HepG2 (cell line): ENCODE results near the gene EMC9. TPM values are rescaled to one million over a fixed set of nuclear protein-coding genes. Genes with fewer than 3 reads are reported as not detected.
A peak's percentile ranks its signal among the peaks of the same experiment; 100 is the strongest.

Experiments
- EEA1 ChIP-seq: sonication (generic); formaldehyde crosslinking; IDR thresholded peaks from 2 replicates; pipeline ENCODE4 v1.5.1; 2020; ENCODE audit warnings: mild to moderate bottlenecking, missing genetic modification reagents, borderline replicate concordance
- FOXA1 ChIP-seq, 2 experiments: fragments of 450-650 bp in 1 of 2; sonication (generic) in 1 of 2; formaldehyde crosslinking in 1 of 2; IDR thresholded peaks; 2 replicates each; pipeline versions ENCODE4 v1.4.0 to v1.6.1; 2016 to 2020; ENCODE audit warnings: missing genetic modification reagents in 1 of 2
- FOXK1 ChIP-seq: sonication (generic); formaldehyde crosslinking; IDR thresholded peaks from 2 replicates; pipeline ENCODE4 v1.4.0; 2020; ENCODE audit warnings: low read depth, missing genetic modification reagents, borderline replicate concordance
- GATA4 ChIP-seq: sonication (generic); IDR thresholded peaks from 2 replicates; pipeline ENCODE4 v1.6.1; 2016; ENCODE audit warnings: antibody characterized with exemption, low read depth, borderline replicate concordance
- GPN1 ChIP-seq: sonication (generic); formaldehyde crosslinking; IDR thresholded peaks from 2 replicates; pipeline ENCODE4 v1.5.1; 2020; ENCODE audit warnings: missing genetic modification reagents, borderline replicate concordance
- HOXA9 ChIP-seq: sonication (generic); formaldehyde crosslinking; IDR thresholded peaks from 2 replicates; pipeline ENCODE4 v1.8.1; 2022; ENCODE audit warnings: missing genetic modification reagents, mild to moderate bottlenecking, moderate library complexity, borderline replicate concordance
- MTA3 ChIP-seq: sonication (generic); formaldehyde crosslinking; IDR thresholded peaks from 2 replicates; pipeline ENCODE4 v1.4.0; 2020; ENCODE audit warnings: missing genetic modification reagents
- PCBP1 ChIP-seq: fragments of 200-400 bp; formaldehyde crosslinking; IDR thresholded peaks from 2 replicates; pipeline ENCODE4 v1.6.1; 2017; ENCODE audit warnings: mild to moderate bottlenecking, low read depth, low read length, borderline replicate concordance
- RBM39 ChIP-seq: fragments of 200-400 bp; formaldehyde crosslinking; IDR thresholded peaks from one replicate; pipeline ENCODE4 v1.6.1; 2018; ENCODE audit warnings: antibody characterized with exemption, mild to moderate bottlenecking, low read depth, low read length; ENCODE audit not compliant: poor library complexity, severe bottlenecking
- SP5 ChIP-seq: IDR thresholded peaks from 2 replicates; pipeline ENCODE4 v1.6.1; 2016; ENCODE audit warnings: low read depth, borderline replicate concordance
- SYNCRIP ChIP-seq: fragments of 200-400 bp; formaldehyde crosslinking; IDR thresholded peaks from 2 replicates; pipeline ENCODE4 v1.6.1; 2018; ENCODE audit warnings: mild to moderate bottlenecking, low read depth, low read length; ENCODE audit not compliant: insufficient read depth
- ZKSCAN1 ChIP-seq: fragments of 150-350 bp; IDR thresholded peaks from 2 replicates; pipeline ENCODE4 v1.6.1; 2014; ENCODE audit warnings: low read length
- ZNF143 ChIP-seq: sonication (generic); formaldehyde crosslinking; IDR thresholded peaks from 2 replicates; pipeline ENCODE4 v1.4.0; 2020; ENCODE audit warnings: missing genetic modification reagents
- ZNF501 ChIP-seq: sonication (generic); formaldehyde crosslinking; IDR thresholded peaks from 2 replicates; pipeline ENCODE4 v1.5.1; 2020; ENCODE audit warnings: mild to moderate bottlenecking, moderate library complexity, missing genetic modification reagents
- ZNF607 ChIP-seq: sonication (generic); formaldehyde crosslinking; IDR thresholded peaks from 2 replicates; pipeline ENCODE4 v1.5.1; 2020; ENCODE audit warnings: missing genetic modification reagents, mild to moderate bottlenecking, borderline replicate concordance
- ZNF788 ChIP-seq: sonication (generic); formaldehyde crosslinking; IDR thresholded peaks from 2 replicates; pipeline ENCODE4 v1.5.0; 2020; ENCODE audit warnings: mild to moderate bottlenecking, missing genetic modification reagents, borderline replicate concordance
- polyA plus RNA-seq, 8 experiments: library from polyadenylated mRNA; depleted of rRNA in 3 of 8; stranded (reverse) in 7 of 8; unstranded in 1 of 8; fragments of >200 nt; fragmentation: Illumina TruSeq in 4 of 8; extraction: Trizol in 4 of 8; gene quantifications; 2 replicates each; pipeline versions ENCODE4 v1.2.1 to v1.2.3, GENCODE V29; 2011 to 2016; ENCODE audit warnings: low read depth in 4 of 8, missing spikeins in 1 of 8, mixed read lengths in 1 of 8; ENCODE audit not compliant: insufficient read depth in 1 of 8
- total RNA-seq, 5 experiments: library from RNA; depleted of rRNA; stranded (reverse); fragments of >200 nt; fragmentation: Illumina TruSeq; extraction: Trizol; gene quantifications; 2 replicates each; pipeline ENCODE4 v1.2.3, GENCODE V29; 2016; ENCODE audit warnings: low read depth in 1 of 5
- TF ChIP-seq, protein P1 (sequence below): sonication (generic); formaldehyde crosslinking; IDR thresholded peaks from 2 replicates; pipeline ENCODE4 v1.5.0; 2020; ENCODE audit warnings: missing genetic modification reagents
- TF ChIP-seq, protein P2 (sequence below): sonication (generic); formaldehyde crosslinking; IDR thresholded peaks from 2 replicates; pipeline ENCODE4 v1.8.0; 2023; ENCODE audit warnings: mild to moderate bottlenecking, missing genetic modification reagents
- TF ChIP-seq, protein P3 (sequence below): sonication (generic); formaldehyde crosslinking; IDR thresholded peaks from 2 replicates; pipeline ENCODE4 v1.8.0; 2022; ENCODE audit warnings: mild to moderate bottlenecking, missing genetic modification reagents
- TF ChIP-seq, protein P4 (sequence below): sonication (generic); formaldehyde crosslinking; IDR thresholded peaks from 2 replicates; pipeline ENCODE4 v1.4.0; 2020; ENCODE audit warnings: mild to moderate bottlenecking, low read depth, missing genetic modification reagents
- TF ChIP-seq, protein P5 (sequence below): sonication (generic); formaldehyde crosslinking; IDR thresholded peaks from 2 replicates; pipeline ENCODE4 v1.8.0; 2022; ENCODE audit warnings: mild to moderate bottlenecking, missing genetic modification reagents, moderate library complexity
- TF ChIP-seq, protein P6 (sequence below): sonication (generic); formaldehyde crosslinking; IDR thresholded peaks from 2 replicates; pipeline ENCODE4 v1.5.0; 2020; ENCODE audit warnings: missing genetic modification reagents, mild to moderate bottlenecking, borderline replicate concordance

Gene EMC9
- total and polyA plus RNA-seq, 2 of the 13 experiments (the other 11 are each of a cell fraction or from before 2014, with no cell fraction given) = 60.5 to 78.7 TPM

DNA sequence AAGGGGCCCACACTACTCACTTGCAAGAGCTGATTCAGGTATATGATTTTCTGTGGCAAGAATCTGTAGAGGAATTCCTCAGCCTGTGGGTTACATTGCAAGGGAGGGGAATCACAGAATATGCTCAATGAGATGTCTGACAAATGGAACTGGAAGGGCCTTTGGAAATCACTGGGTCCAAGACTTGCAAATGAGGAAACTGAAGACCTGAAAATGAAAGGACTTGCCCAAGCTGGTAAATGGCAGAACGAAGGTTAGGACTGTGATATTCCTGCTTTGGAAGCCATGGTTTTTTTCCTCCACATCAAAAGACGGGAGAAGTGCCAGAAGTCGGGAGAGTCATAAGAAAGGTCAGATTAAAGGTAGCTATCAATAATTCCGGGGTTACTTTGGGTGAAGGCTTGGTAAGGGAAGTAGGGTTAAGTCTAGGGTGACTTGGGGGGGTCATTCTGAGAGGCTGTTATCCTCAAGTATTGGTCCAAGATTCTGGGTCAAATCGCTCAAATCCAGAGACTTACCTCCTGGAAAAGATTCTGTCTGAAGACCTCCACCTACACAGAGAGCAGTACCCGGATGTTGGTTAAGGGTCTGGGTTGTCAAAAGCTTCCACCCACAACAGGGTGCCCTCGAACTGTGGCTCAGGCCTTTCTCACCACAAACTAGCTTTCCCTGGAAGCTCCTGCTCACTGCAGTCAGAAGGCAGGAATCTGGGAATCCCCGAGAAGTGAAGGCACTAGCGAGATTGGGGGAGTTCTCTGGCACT is 4.5 kb upstream of the EMC9 start (continued):
- no peak for TF ChIP-seq RBM39
- no peak; the same call in 1 of the 2 replicates for TF ChIP-seq GATA4
- no peak for TF ChIP-seq ZNF501
- no peak for TF ChIP-seq FOXA1 (IDR thresholded peaks at IDR 0.05)
- TF ChIP-seq FOXA1 (CRISPR knock-in tag; IDR thresholded peaks at IDR 0.05) = no peak
- TF ChIP-seq, protein P1, sequence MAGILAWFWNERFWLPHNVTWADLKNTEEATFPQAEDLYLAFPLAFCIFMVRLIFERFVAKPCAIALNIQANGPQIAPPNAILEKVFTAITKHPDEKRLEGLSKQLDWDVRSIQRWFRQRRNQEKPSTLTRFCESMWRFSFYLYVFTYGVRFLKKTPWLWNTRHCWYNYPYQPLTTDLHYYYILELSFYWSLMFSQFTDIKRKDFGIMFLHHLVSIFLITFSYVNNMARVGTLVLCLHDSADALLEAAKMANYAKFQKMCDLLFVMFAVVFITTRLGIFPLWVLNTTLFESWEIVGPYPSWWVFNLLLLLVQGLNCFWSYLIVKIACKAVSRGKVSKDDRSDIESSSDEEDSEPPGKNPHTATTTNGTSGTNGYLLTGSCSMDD (CRISPR knock-in tag) = no peak
- TF ChIP-seq, protein P2, sequence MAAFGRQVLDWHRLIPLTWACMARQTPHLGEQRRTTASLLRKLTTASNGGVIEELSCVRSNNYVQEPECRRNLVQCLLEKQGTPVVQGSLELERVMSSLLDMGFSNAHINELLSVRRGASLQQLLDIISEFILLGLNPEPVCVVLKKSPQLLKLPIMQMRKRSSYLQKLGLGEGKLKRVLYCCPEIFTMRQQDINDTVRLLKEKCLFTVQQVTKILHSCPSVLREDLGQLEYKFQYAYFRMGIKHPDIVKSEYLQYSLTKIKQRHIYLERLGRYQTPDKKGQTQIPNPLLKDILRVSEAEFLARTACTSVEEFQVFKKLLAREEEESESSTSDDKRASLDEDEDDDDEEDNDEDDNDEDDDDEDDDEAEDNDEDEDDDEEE (CRISPR knock-in tag) = no peak
- TF ChIP-seq, protein P3, sequence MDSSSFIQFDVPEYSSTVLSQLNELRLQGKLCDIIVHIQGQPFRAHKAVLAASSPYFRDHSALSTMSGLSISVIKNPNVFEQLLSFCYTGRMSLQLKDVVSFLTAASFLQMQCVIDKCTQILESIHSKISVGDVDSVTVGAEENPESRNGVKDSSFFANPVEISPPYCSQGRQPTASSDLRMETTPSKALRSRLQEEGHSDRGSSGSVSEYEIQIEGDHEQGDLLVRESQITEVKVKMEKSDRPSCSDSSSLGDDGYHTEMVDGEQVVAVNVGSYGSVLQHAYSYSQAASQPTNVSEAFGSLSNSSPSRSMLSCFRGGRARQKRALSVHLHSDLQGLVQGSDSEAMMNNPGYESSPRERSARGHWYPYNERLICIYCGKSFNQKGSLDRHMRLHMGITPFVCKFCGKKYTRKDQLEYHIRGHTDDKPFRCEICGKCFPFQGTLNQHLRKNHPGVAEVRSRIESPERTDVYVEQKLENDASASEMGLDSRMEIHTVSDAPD (CRISPR knock-in tag) = no peak
- no peak for TF ChIP-seq HOXA9 (CRISPR knock-in tag)
- no peak for TF ChIP-seq GPN1 (CRISPR knock-in tag)
- TF ChIP-seq ZNF143 (CRISPR knock-in tag) = no peak
- TF ChIP-seq ZKSCAN1 = no peak
- no peak; the same call in 1 of the 2 replicates for TF ChIP-seq FOXK1 (CRISPR knock-in tag)
- no peak for TF ChIP-seq PCBP1
- TF ChIP-seq ZNF788 (CRISPR knock-in tag) = no peak
- TF ChIP-seq, protein P4, sequence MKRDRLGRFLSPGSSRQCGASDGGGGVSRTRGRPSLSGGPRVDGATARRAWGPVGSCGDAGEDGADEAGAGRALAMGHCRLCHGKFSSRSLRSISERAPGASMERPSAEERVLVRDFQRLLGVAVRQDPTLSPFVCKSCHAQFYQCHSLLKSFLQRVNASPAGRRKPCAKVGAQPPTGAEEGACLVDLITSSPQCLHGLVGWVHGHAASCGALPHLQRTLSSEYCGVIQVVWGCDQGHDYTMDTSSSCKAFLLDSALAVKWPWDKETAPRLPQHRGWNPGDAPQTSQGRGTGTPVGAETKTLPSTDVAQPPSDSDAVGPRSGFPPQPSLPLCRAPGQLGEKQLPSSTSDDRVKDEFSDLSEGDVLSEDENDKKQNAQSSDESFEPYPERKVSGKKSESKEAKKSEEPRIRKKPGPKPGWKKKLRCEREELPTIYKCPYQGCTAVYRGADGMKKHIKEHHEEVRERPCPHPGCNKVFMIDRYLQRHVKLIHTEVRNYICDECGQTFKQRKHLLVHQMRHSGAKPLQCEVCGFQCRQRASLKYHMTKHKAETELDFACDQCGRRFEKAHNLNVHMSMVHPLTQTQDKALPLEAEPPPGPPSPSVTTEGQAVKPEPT (CRISPR knock-in tag) = no peak
- TF ChIP-seq ZNF607 = no peak
- TF ChIP-seq, protein P5, sequence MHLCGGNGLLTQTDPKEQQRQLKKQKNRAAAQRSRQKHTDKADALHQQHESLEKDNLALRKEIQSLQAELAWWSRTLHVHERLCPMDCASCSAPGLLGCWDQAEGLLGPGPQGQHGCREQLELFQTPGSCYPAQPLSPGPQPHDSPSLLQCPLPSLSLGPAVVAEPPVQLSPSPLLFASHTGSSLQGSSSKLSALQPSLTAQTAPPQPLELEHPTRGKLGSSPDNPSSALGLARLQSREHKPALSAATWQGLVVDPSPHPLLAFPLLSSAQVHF = no peak
- no peak for TF ChIP-seq SYNCRIP
- no peak for TF ChIP-seq MTA3 (CRISPR knock-in tag)
- TF ChIP-seq, protein P6, sequence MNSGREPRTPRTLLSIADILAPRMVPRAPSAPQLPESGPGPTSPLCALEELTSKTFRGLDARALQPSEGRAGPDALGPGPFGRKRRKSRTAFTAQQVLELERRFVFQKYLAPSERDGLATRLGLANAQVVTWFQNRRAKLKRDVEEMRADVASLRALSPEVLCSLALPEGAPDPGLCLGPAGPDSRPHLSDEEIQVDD (CRISPR knock-in tag) = 0 out of 2 replicates have a peak, but pooled peaks have one; percentile 81
- TF ChIP-seq EEA1 (CRISPR knock-in tag) = no peak
- TF ChIP-seq SP5 = no peak
